NCI-H460 (cell line): ENCODE results near the gene ST14. TPM values are rescaled to one million over a fixed set of nuclear protein-coding genes. Genes with fewer than 3 reads are reported as not detected.
A peak's percentile ranks its signal among the peaks of the same experiment; 100 is the strongest.

ENCODE experiments used
- DNase-seq: peaks from one replicate; pipeline ENCODE4 v3.0.0-alpha.2; 2016; ENCODE audit warnings: low read depth; ENCODE audit errors: extremely low read depth
- total RNA-seq: library from RNA; depleted of rRNA; stranded (reverse); fragments of >200 nt; shearing (Covaris generic); gene quantifications from 2 replicates; pipeline ENCODE4 v1.2.3, GENCODE V29; 2014

The ST14 gene
- total RNA-seq, 1 experiment from 2014 or later, result not detected

DNA sequence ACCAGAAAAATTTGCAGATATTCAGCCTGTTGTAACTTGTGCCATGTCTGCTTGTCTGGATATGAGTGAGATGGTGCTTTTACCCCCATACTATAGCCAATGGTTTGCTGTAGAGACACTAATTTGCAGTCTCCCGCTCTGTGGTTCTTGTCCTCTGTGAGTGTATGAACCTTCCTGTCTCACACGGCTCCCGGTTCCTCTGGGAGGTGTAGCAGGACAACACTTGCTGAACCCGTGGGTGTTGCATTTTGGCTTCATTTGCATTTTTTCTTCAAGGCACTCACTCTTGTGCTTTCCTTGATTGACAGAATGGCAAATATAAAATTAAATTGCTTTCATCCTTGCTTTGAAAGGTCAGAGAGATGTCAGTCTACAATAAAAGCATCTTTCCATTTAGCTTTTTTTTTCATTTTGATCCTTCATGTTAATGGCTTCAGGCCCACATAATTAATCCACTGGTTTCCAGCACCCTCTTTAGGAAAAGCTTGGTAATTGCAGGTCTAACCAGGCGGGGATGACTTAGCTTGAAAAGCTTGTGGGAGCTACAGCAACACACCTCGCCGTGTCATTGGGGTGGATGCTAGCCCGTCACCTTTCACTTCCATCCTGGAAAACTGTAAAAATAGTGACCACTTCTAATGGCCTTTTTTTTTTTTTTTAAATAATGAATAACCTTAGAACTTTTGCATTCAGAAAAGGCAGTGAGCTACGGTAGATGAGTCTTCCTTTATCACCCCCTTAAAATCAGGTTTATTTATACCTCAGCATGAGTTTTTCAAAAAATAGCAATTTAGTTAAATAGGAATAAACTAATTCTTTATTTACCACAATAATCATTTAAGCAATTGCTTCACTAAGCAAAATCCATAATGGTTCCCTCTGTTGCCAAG is 27.4 kb upstream of the ST14 start:
- peak; percentile 64 for DNase-seq

DNA sequence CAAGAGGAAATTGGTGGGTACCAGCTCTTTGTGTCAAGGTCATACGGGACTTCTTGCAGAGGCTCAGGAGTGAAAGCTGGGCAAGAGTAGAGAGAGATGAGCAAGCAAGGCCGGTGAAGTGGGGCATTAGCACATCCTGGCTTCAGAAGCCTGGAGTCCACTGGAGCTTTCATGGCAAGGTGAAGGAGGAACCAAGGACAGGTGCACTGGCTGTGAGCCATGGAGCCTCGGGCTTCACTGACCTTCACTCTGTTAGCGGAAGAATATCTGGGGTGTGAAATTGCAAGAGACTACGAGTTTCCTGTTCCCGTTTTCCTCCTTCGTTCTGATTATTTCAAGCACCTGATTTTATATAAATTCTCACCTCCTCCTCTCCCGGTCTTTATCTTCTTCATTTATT is 25.9 kb upstream of the ST14 start:
- DNase-seq, result no peak

DNA sequence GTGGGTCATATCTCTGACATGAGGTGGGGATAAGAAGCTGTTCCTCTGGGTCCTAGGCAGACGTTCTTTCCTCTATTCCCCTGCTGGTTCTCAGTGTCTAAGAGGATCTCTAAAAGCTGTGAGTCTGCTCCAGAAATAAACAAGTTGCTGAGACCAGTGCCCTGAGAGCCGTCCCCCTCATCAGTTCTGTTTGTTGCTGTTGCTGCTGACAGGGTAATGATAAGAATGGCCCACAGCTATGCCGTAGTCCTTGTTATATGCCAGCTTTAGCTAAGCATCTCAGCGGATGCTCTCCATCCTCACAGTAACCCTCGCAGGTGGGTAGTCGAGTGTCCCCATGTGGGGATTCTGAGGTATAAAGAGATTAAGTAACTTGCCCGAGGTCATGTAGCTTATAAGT is 23.5 kb upstream of the ST14 start:
- DNase-seq, result no peak

- DNase-seq, result no peak
Measured at GRCh38 chr11:130137999-130138398, 21.6 kb upstream of the ST14 start.

GRCh38 chr11:130139401-130139800 is 20.2 kb upstream of the ST14 start:
- no peak for DNase-seq

- no peak for DNase-seq
Measured at GRCh38 chr11:130141561-130142341, 17.8 kb upstream of the ST14 start.

DNA sequence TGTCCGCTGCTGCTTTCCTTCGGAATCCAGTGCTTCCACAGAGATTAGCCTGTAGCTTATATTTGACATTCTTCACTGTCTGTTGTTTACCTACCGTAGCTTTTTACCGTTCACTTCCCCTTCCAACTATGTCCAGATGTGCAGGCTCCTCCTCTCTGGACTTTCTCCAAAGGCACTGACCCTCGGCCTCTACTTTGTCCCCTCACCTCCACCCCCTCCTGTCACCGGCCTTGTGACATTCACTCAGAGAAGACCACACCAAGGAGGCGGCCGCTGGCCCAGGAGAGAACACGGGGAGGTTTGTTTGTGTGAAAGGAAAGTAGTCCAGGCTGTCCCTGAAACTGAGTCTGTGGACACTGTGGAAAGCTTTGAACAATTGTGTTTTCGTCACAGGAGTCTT is 15.4 kb upstream of the ST14 start:
- no peak for DNase-seq

DNA sequence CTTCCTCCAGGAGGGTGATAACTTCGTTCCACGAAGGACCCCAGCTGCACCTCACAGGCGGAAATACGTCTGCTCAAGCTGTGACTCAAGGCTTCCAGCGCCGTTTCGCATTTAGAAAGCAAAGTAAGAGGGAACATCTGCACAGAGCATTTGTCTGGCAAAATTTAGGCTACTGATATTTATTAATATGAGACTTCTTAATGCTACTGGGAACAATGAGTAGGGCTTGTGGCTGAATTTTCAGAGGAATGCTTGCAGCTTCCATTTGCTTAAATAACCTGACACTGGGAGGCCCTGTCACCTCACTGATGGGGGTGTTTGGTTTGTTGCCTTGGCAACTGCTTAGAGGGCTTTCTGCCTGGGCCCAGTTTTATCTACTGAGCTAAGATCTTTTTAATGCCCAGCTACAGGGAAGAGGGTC is 14.7 kb upstream of the ST14 start:
- no peak for DNase-seq

DNA sequence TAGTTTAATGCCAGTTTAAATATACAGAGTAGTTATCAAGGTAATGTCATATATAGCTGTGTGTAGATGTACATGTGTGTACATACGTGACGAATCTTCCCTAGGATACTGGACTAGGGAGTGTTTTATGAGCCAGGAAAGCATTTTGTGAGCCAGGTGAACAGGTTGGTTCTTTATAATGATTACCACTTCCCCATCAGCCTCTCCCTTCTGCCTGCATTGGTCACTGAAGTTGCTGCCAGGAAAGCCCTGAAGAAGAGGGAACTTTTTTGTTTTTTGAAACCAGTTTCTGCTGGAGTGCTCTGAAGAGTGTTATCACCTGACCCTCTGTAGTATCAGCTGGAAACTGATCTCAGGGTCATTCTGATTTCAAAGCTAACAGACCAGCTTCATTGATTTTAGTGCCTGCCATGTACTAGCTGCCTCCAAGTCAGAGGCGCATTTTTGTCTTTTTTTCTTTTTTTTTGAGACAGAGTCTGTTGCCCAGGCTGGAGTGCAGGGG is 14.2 kb upstream of the ST14 start:
- DNase-seq, result no peak

DNA sequence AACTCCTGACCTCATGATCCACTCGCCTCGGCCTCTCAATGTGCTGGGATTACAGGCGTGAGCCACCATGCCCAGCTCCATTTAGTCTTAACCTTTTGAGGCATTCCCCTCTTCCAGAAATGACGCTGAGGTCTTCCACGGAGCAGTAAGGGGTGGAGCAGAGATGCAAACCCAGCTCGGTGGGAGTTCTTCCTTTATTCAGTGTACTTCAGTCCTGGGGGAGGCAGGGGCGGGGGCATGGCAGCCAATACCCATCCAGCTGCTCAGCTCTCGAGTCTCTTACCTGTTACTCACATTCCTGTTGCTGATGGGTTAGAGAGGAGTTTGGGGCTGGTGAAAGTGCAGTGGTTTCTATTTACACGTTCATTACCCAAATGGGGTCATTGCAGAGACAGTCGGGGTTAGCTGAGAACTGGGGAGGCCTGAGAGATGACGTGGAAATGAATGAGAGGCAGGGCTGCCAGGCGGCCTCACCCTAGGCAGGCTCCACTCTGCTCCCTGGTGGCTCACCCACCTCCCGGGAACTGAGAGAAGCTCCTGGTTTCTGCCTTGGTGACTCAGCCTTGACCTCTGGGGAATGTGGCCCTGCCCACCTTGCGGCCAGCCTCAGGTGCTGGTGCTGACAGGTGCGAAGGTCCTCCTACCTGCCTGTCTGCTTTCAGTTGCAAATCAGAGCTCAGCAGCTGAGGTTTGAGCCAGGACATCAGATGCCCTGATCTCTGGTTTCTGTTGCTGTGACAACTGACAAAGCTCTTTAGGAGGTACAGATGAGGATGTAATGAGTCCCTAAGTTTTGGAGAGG is 13.4 kb upstream of the ST14 start:
- DNase-seq, result peak; percentile 26

GRCh38 chr11:130146796-130147195 is 12.8 kb upstream of the ST14 start:
- no peak for DNase-seq

GRCh38 chr11:130148796-130149326 is 10.7 kb upstream of the ST14 start:
- DNase-seq, result no peak

- no peak for DNase-seq
Measured at GRCh38 chr11:130150790-130151189, 8.8 kb upstream of the ST14 start.

DNA sequence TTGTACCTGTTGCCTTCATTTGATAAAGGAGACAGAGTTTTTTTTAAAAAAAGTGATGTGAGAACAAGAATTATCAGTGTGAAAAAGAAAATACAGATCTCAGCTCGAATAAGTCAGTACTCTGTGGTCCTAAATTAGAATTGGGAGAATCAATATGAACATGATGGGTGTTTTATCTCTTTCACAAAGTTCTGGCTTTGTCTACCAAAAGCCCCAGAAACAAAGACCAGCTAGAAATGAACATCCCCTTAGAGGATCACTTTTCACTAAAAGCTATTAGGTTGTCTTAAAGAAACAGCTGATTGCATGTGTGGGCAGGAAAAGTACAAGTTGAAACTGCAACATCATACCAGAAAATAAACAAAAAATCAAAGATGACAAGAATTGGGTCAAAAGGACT is 8.4 kb upstream of the ST14 start:
- no peak for DNase-seq

GRCh38 chr11:130156108-130157022 is 3.2 kb upstream of the ST14 start:
- DNase-seq, result no peak

DNA sequence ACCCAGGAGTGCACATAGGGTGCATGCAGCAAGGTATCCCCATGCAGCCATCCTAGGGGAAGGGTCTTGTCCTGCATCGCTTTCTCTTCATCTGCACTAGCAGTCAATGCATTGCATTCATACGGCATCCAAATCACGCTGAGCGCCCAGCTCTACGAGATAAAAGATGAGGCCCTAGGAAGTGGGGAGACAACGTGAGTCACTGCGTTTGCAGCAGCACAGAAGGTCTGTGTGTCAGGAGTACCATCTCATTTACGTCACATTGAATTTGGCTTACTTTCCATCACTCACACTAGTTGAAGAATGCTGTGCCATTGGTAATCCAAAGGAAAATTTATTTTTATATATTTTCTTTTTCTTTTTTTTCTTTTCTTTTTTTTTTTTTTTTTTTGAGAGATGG is 2.5 kb upstream of the ST14 start:
- no peak for DNase-seq

- DNase-seq, result no peak
Measured at GRCh38 chr11:130157840-130158239, 1.7 kb upstream of the ST14 start.

- DNase-seq, result no peak
Measured at GRCh38 chr11:130159139-130159538, 443 bp upstream of the ST14 start.

GRCh38 chr11:130160498-130161155 is 1.0 kb downstream of the ST14 start:
- no peak for DNase-seq
